PC-3 (cell line): ENCODE measurements around the gene TMCC2.

ENCODE experiments used
- EZH2 ChIP-seq: fragments of 300-600 bp; sonication (generic); IDR thresholded peaks from one replicate; pipeline ENCODE4 v1.6.1; 2017; ENCODE audit warnings: antibody characterized with exemption, mild to moderate bottlenecking, low read length; ENCODE audit not compliant: unreplicated experiment
- TF ChIP-seq, protein P1 (sequence below): fragments of 300-600 bp; sonication (generic); conservative IDR thresholded peaks from 2 replicates; pipeline ENCODE4 v1.5.1; 2017; ENCODE audit warnings: antibody characterized with exemption, low read depth, mild to moderate bottlenecking, low read length

GRCh38 chr1:205315008-205315618, 87.4 kb downstream of the TMCC2 start:
- TF ChIP-seq, protein P1, sequence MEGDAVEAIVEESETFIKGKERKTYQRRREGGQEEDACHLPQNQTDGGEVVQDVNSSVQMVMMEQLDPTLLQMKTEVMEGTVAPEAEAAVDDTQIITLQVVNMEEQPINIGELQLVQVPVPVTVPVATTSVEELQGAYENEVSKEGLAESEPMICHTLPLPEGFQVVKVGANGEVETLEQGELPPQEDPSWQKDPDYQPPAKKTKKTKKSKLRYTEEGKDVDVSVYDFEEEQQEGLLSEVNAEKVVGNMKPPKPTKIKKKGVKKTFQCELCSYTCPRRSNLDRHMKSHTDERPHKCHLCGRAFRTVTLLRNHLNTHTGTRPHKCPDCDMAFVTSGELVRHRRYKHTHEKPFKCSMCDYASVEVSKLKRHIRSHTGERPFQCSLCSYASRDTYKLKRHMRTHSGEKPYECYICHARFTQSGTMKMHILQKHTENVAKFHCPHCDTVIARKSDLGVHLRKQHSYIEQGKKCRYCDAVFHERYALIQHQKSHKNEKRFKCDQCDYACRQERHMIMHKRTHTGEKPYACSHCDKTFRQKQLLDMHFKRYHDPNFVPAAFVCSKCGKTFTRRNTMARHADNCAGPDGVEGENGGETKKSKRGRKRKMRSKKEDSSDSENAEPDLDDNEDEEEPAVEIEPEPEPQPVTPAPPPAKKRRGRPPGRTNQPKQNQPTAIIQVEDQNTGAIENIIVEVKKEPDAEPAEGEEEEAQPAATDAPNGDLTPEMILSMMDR: no peak
- no peak for TF ChIP-seq EZH2
